Measurements from ENCODE around the gene SLC6A6.

The SLC6A6 gene

DNA sequence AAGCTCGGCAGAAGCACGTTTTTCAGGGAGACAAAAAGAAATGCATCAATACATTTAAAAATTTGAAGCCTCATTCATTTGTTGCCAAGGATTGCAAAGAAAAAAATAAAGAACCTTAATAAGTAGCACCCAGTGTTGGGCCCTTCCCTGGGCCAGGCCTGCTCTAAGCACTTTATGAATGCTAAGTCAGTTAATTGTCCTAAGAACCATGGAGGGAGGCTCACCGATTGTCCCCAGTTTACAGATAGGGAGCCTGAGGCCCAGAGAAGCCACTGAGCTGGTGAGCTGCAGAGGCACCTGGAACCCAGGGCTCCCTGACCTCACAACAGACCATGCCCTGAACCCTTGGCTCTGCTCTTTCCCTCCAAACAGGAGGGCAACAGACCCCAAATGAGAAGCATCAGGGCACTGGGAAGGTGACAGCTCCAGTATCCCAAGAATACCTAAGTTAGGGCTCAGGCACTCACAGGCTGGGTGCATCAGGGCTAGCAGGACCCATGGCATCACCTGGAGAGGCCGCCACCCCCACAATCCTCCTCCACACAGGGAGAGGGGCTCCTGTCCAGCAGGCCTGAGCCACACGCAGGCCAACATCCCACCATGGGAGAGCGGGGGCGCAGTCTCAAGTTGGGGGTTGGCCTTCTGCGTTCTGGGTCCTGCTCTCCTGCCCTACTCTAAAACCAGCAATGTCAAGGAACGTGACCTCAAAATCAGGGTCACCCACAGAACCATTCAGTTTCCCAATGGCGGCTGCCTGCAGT is 133.8 kb downstream of the SLC6A6 start:
- Histone ChIP-seq H3K27me3 (ENCODE audit: control insufficient read depth in 1 of 2, insufficient read depth in 2 of 2, low read length in 2 of 2) (peaks cover 0 to 3% of the 10 kb centered on the region in 2 donors), H3K4me3 (ENCODE audit: low read depth in 1 of 2, low read length in 2 of 2) (no peak overlapping the region), H3K27ac (ENCODE audit: low read depth, low read length) (no peak overlapping the region), H3K36me3 (ENCODE audit: control insufficient read depth in 1 of 2, insufficient read depth in 2 of 2, low read length in 2 of 2) (no peaks in the 10 kb centered on the region), H3K4me1 (ENCODE audit: control insufficient read depth in 1 of 2, insufficient read depth in 2 of 2, low read length in 2 of 2) (peaks cover 7 to 10% of the 10 kb centered on the region in 2 donors), H3K9ac (ENCODE audit: low read depth in 1 of 2, low read length in 2 of 2) (no peak overlapping the region), H3K9me3 (ENCODE audit: control insufficient read depth in 1 of 2, low read length in 2 of 2) (no peaks in the 10 kb centered on the region)

DNA sequence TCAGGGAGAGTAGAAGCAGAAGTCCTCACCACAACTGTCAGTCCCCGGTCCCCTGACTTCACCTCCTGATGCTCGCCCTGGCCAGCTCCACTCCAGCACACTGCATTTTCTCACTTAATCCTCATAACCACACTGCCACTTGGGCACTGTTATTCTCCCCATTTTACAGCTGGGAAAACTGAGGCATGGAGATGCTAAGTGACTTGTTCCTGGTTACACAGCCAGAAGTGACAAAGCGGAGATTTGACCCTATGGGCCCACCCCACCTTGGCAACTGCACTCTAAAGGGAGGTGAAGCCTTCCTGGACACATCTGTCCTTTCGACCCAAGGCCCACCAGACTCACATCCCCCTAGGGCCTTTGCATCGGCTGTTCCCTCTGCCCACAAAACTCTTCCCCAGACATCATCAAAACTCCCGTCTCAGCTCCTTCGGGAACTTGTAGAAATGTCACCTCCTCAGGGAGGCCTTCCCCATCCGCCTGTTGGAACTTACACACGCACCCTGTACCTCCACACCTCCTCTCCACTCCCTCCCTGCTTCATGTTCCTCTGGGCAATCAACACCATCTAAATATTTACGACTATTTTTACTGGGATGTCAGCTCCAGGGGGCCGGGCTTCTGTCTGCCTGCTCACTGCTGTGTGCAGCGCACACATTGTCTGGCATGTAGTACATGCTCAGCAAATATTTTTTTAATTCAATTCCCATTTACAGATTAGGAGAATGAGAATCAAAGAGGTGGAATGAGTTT is 134.6 kb downstream of the SLC6A6 start:
- Histone ChIP-seq H3K4me1 (ENCODE audit: control insufficient read depth in 1 of 2, insufficient read depth in 2 of 2, low read length in 2 of 2) (peaks cover 6 to 10% of the 10 kb centered on the region in 2 donors), H3K4me3 (ENCODE audit: low read depth in 1 of 2, low read length in 2 of 2) (no peak overlapping the region), H3K27me3 (ENCODE audit: control insufficient read depth in 1 of 2, insufficient read depth in 2 of 2, low read length in 2 of 2) (peaks cover 0 to 3% of the 10 kb centered on the region in 2 donors), H3K27ac (ENCODE audit: low read depth, low read length) (no peak overlapping the region), H3K9me3 (ENCODE audit: control insufficient read depth in 1 of 2, low read length in 2 of 2) (no peaks in the 10 kb centered on the region), H3K36me3 (ENCODE audit: control insufficient read depth in 1 of 2, insufficient read depth in 2 of 2, low read length in 2 of 2) (no peaks in the 10 kb centered on the region), H3K9ac (ENCODE audit: low read depth in 1 of 2, low read length in 2 of 2) (no peak overlapping the region)

DNA sequence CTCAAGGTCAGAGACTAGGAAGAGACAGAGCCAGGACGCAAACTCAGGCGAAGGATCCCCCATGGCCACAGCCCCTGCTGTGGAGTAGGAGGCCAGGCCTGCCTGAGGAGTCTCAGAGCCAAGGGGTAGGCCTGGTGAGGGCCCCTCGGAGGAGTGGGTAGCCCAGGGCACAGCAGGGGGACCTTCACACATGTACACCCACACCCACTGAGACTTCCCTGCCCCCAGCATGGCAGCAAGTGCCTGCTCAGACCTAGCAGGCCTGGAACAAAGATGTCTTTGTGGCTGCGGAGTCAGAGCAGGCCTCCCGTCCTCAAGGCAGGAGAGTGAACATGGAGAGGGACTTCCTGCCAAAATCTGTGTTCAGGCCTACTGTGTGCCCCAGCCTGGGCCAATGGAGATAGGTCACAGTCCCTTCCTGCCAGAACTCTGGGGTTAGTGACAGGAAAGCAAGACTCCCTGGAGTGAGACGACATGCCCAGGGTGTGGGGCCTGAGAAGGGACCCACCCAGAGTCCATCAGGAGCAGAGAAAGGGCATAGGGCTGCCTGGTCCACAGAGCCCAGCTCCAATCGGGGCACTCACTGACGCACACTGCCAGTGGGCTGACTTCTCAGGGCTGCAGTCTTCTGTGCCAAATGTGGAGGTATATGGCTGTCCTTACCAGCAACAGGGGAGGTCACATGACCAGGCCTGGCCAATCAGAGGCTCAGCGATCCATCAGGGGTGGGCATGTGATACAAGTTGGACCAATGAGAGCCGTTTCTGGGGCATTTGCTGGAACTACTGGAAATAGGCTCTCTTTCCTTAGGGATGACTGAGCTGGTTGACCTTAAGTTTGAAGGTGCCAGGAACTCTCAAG is 135.4 kb downstream of the SLC6A6 start:
- Histone ChIP-seq H3K27ac (ENCODE audit: low read depth, low read length) (no peak overlapping the region), H3K4me1 (ENCODE audit: control insufficient read depth in 1 of 2, insufficient read depth in 2 of 2, low read length in 2 of 2) (peaks cover 2 to 7% of the 10 kb centered on the region in 2 donors), H3K36me3 (ENCODE audit: control insufficient read depth in 1 of 2, insufficient read depth in 2 of 2, low read length in 2 of 2) (no peaks in the 10 kb centered on the region), H3K9ac (ENCODE audit: low read depth in 1 of 2, low read length in 2 of 2) (no peak overlapping the region), H3K27me3 (ENCODE audit: control insufficient read depth in 1 of 2, insufficient read depth in 2 of 2, low read length in 2 of 2) (peaks cover 0 to 3% of the 10 kb centered on the region in 2 donors), H3K9me3 (ENCODE audit: control insufficient read depth in 1 of 2, low read length in 2 of 2) (no peaks in the 10 kb centered on the region), H3K4me3 (ENCODE audit: low read depth in 1 of 2, low read length in 2 of 2) (no peak overlapping the region)

DNA sequence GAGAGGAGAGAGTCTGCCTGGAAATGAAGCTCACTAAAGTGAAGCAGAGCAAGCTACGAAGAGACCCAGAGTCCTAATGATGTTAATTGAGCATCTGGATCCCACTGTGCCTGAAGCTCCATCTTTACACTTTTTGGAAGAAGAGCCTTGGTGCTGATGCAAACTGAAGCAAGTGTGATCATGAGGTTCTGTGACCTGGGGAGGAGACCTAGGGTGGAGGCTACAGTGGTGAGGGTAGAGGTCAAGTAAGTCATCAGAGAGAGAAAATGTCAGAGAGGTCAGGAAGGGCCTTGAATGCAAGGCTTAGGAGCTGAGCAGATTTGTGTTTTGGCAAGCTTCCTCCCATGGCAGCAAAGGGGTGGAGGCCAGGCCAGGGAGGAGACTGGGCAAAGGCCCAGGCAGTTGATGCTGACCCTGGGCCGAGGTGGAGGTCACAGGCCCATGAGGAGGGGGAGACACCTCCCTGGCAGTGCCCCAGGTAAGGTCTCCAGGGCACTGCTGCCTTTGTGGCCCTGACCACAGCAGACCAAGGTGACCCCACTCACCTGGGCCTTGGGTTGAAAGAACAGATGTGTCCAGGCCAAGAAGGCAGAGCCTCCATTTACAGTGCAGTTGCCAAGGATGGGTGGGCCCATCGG is 136.2 kb downstream of the SLC6A6 start:
- Histone ChIP-seq H3K4me1 (ENCODE audit: control insufficient read depth in 1 of 2, insufficient read depth in 2 of 2, low read length in 2 of 2) (no peaks in the 10 kb centered on the region), H3K27me3 (ENCODE audit: control insufficient read depth in 1 of 2, insufficient read depth in 2 of 2, low read length in 2 of 2) (peaks cover 0 to 3% of the 10 kb centered on the region in 2 donors), H3K27ac (ENCODE audit: low read depth, low read length) (no peak overlapping the region), H3K9me3 (ENCODE audit: control insufficient read depth in 1 of 2, low read length in 2 of 2) (no peaks in the 10 kb centered on the region), H3K36me3 (ENCODE audit: control insufficient read depth in 1 of 2, insufficient read depth in 2 of 2, low read length in 2 of 2) (no peaks in the 10 kb centered on the region), H3K9ac (ENCODE audit: low read depth in 1 of 2, low read length in 2 of 2) (no peak overlapping the region), H3K4me3 (ENCODE audit: low read depth in 1 of 2, low read length in 2 of 2) (no peak overlapping the region)
